Inflammatory macrophage treated with lipopolysaccharide for 4 hours (primary cell): ENCODE data around the gene PARD3.

Source experiments
- DNase-seq: peaks from one replicate; pipeline ENCODE4 v3.0.0-alpha.2; 2020

Gene PARD3

DNA sequence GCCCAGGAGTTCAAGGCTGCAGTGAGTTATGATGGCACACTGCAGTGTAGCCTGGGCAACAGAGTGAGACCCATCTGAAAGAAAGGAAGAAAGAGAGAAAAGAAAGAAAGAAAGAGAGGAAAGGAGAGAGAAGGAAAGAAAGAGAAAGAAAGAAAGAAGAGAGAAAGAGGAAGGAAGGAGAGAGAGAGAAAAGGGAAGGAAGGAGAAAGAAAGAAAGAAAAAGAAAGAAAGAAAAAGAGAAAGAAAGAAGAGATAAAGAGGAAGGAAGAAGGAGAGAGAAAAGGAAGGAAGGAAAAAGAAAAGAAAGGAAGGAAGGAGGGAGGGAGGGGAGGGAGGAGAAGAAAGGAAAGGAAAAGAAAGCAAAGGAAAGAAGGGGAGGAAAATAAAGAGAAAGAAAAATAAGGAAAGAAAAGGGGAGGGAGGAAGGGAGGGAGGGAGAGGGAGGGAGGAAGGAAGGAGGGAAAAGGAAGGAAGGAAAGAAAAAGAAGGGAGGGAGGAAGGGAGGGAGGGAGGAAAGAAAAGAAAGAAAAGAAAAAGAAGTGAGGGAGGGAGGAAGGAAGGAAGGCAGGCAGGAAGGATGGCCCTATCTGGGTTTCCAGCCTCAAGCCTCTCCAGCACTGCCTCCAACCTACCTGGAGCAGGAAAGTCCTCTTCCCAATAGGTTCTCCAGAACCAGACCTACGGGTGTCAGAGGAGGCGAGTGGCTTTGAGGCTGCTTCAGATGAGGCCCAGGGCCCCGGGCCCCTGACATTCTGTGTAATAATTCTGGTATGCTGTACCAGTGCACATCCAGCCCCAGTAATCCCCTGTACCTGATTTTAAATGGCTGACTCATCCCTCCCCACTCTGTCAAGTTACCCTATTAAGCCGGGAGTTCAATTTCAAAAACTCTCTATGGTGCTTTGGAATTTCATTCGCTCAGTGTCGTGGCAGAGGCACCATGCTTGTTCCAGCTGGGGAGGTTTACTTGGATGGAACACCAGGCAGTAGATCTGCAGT lies 6.8 kb upstream of the PARD3 start:
- DNase-seq = no peak

DNA sequence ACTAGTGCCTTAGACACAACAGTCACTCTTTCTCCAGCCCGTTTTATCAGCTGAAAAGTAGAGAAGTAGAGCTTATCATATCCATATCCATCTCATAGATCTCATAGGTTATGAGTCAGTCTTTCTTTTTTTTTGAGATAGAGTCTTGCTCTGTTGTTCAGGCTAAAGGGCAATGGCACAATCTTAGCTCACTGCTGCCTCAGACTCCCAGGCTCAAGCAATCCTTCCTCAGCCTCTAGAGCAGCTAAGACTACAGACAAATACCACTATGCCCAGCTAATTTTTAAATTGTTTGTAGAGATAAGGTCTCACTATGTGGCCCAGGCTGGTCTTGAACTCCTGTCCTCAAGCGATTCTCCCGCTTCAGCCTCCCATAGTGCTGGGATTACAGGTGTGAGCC lies 2.5 kb upstream of the PARD3 start:
- no peak for DNase-seq

DNA sequence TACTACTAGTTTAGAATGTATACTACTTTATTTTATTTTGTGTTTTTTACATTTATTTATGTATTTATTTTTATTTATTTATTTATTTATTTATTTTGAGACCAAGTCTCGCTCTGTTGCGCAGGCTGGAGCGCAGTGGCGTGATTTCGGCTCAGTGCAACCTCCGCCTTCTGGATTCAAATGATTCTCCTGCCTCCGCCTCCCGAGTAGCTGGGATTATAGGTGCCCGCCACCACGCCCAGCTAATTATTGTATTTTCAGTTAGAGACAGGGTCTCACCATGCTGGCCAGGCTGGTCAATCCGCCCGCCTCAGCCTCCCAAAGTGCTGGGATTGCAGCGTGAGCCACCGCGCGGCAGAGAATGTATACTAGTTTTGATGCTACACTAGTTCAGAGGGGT lies 2.0 kb upstream of the PARD3 start:
- no peak for DNase-seq

DNA sequence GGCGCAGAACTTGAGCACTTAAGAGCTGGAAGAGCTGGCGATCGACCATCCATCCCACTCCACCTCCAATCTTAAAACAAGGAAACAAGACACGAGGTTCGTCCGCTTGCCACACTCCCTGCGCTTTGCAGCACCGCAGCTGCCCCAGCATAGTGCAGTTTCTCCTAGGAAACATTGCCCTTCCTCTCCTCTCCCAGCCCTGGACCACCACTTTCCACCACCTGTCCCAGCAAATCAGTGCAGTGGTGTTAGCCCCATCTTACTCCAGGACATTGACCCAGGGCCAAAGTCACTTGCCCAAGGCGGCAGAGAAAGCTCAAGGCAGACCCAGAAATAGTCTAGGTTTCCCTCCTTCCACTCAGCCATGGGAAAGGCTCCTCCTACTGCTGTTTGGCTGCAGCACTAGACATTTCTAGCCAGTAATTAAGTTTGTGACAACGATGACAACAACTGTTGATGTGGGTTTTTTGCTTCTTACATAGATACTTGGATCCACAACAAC lies 1.5 kb upstream of the PARD3 start:
- no peak for DNase-seq

DNA sequence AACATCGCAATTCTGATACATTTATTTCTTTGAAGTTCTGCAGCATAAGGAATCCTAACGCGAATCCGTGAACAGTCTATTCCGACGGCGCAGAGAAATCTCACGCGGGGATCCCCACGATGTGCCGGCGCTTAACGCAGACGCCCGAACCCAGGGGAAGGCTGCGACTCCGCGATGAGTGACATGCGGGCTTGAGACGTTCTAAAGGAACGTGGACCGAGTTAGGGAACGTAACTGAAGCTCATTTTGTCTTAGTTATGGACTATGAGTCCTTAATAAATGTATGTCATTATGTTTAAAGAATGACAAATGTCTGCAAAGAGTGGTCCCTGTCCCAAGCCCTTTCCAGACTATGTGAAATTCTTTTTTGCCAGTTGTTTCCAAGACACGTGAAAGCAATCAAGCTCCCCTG lies 995 bp upstream of the PARD3 start:
- DNase-seq = no peak

DNA sequence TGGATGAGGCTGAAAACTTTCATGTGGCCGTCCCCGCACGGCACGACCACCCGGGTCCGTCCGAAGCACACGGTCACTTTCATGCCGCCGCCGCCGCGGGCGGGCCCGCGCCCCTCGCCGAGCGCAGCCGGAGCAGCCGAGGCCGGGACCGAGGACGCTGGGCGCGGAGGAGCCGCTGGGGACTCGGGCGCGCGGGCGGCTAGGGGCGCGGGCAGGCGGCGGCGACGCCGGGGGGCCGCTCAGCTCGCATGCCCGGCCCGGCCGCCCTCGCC lies 247 bp downstream of the PARD3 start:
- no peak for DNase-seq

DNA sequence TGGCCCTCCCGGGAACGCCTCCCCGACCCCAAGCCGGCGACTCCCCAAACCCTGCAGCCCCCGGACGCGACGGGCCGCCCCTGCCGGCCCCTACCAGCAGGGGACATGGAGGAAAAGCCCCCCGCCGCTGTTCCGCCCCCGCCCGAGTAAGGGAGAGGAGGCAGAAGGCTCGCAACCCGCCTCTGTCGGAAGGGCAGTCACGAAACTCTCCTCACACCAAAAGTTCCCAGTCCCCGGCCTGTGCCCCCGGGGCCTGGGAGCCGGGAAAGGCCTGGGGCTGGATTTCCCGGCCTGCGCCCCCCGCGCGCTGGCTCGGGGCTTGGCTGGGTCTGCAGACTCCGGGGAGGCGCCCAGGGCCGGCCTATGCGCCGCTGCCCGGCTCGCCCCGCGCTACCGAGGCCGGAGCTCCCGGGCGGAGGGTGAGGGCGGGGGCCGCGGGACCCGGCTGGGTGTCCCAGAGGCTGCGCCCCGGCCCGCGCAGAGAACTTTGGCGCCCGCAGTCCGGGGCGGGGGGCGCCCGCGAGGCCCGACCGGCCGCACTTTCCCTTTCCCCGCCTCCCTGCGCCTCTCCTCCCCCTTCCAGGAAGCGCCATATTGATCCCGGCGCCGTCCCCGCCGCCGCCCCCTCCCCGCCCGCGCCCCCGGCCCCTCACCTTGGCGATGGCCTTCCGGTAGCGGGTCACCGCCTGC lies 728 bp downstream of the PARD3 start:
- DNase-seq = no peak

DNA sequence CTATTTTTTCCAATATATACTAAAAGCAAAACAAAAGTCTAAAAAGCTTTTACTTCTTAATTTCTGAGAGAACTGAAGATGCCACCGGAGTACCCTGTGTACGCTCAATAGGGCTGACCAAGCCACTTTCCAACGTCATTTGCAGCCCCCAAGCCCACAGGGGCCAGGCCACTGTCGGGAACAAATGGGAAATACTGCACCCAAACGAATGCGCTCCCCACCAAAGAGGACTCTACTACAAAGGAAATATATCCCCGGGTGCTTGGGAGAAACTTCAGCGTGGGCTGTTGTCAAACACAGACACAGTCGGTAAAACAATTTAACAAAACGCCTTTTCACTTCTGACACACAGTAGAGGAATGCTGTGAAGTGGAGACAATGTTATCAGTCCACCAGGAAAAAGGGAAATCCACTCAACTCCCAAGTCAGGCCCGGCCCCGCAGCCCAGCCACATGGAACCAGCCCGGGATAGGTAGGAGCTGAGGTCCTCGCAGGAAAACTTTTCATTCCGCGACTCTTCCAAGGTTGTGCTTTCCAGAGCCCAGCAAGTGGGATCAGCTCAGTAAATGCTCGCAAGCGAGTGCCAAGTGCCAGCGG lies 1.4 kb downstream of the PARD3 start:
- DNase-seq = no peak

DNA sequence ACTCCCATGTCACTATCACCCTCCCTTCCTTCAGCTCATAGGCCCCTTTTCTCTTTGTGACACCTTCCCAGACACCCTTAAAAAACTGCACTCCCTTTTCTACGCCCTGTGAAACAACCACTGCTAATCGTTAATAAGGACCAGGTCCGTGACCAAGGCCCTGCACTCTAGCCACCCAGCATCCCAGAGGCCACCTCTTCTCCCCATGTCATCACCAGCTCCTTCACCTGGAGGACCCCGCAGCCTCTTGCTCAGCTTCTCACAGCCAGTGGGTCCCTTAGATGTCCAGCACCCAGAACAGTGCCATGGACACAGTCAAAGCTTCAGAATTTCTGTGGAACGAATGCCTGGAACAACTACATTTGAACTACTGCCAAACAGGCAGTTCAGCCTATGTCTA lies 2.3 kb downstream of the PARD3 start:
- no peak for DNase-seq

DNA sequence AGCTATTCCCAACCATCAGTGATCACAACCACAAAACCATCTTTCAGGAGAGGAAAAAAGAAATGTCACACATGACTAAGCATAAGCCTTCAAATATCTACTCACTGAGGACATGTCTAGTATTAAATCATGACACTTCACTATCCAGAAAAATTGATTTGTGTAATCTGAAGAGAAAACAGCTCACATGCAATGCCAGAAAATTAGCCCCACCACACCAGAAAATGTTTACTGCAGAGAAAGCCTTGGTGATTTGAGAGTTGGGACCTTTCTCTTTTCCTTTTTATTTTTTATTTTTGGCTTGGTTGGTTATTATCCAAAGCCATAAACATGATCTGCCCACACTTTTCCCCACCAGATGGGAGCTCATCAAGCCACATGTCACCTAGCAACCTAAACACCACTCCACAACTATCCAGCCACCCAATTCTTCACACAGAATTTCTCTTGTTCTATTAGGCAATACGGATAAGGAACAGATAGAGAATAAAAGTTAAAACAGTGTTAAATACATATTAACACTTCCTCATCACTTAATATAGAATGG lies 3.1 kb downstream of the PARD3 start:
- no peak for DNase-seq

DNA sequence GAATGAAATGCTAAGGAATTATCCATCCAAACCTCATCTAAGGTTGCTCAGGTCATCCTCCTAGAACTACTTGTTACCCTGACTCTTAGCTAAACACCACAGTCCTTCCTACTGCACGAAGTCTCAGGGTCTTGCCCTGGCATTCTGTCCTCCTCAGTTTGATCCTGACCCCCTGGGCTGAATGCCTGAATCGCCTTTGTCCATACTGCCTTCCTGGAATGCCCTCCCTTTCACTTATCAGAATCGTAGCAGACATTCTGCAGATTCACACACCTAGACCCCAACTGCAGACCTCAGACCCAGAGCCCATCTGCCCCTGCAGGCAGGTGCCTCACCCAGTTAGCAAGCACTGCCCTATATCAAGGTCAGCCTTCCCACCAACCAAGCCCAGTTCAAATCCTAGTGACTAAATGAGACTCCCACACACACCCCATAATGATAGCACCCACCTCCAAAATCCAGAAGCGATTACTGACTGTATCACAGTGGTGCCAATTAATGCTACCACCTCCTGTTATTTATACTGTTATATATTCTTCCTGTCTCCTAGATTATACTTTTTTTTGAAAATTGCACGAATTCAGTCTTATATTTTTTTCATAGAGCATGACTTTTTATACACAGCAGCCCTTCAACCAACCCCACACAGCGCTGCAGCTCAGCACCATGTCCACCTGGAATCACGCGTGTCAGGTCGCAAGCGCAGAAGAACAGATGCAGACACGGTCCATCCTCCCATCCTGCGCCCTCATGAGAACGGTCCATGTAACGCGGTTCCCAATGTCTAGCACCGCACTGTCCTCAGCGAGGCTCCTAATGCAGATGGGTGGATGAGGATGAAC lies 3.7 kb downstream of the PARD3 start:
- DNase-seq = no peak

DNA sequence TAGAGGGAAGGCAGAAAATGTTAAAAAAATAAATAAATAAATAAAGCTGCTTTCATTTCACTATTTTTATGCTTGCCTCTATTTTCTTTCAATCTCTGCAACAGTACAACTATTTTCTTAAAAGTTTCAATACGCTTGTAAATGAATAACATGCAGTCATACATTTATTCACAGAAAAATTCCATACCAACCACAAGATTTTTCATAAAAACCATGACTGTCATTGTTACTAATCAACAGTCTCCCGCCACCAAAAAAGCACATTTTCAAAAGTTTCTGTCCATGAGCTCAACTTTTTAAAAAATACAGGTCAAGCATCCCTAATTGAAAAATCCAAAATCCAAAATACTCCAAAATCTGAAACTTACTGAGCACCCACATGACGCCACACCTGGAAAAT lies 5.3 kb downstream of the PARD3 start:
- no peak for DNase-seq

DNA sequence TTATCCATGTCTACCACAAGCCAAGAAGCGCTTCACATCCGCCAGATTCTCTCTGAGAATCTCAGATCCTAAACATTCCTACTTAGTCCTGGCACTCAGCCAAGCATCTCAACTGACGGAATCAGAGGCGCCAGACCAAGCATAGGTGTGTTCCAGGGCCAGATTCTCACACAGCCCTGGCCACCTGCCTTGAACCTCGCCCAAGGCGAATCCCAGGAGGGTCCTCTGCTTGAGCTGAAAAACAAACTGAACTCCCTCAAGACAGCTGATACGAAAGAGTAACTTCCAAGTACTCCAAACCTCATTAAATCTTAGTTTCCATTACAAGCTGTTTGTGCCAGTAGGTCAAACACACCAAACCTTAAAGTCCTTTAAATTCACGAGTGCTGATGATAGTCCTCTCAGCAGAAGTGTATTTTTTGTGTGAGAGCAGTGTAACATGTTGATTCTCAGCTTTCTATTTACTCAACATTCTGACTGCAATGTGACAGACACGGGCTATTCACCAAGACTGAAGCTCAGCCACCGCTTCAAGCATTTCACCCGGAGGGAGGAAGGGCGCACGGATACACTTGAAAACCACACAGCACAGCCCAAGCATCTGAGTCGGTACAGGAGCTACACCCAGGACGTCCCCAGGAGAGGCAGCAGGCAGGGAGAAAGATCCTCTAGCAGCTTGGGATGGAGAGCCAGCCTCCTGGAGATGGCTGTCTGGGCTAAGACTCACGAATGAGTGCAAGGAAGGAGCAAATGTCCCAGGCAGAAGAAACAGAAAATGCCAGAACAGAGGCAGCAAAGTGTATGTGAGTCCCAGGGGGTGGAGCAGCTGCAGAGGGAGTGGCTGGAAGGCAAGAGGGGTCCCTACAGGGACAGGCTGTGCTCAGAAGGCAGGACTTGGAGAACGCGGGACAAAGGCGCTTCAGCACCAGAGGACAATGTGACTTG lies 6.0 kb downstream of the PARD3 start:
- DNase-seq = no peak

DNA sequence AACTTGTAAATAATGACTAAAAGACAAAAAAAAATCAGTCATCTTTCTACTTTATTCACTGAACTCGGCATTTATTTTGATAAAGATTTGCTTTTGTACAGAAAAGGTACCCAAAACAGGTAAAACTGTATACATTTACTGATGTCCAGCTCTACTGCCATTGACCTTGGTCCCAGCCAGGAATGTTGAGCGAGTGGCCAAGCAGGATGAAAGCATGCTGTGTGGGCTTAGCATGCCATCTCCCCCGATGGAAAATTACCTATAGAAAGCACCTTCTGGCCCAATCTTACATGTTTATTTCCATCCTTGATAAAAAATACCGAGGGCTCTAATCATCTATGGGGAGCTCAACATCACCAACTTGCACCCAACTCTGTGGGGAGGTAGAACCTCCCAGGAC lies 6.8 kb downstream of the PARD3 start:
- DNase-seq = no peak

DNA sequence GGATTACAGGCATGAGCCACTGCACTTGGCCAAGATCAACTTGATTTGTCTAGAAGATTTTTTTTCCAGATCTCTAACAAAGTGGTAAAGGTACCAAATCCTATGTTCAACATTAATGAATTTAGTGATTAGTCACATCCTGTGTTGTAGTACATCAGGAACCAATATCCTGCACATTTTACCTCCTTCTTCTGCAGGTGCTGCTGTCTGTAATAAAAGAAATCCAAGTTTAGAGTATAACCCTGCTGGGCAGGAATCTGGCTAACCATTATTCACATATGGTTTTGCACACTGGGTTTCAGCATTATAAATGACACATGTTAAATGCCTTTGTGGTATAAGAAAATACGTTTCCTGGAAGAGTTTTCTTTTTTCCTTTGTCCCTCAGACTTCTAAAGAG lies 10.8 kb downstream of the PARD3 start:
- no peak for DNase-seq

DNA sequence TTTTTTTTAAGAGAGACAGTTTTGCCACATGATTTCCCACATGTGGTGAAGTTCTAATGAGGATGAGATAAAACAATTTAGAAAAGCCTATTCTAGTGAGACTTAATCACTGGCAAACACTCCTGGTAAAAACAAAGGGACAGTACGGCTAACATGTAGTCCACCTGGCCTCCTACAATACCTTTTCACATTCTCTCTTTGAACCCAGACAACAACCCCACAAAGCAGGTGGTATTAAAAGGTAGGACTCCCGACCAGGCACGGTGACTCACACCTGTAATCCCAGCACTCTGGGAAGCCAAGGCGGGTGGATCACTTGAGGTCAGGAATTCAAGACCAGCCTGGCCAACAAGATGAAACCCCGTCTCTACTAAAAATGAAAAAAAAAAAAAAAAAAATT lies 12.4 kb downstream of the PARD3 start:
- DNase-seq = no peak

DNA sequence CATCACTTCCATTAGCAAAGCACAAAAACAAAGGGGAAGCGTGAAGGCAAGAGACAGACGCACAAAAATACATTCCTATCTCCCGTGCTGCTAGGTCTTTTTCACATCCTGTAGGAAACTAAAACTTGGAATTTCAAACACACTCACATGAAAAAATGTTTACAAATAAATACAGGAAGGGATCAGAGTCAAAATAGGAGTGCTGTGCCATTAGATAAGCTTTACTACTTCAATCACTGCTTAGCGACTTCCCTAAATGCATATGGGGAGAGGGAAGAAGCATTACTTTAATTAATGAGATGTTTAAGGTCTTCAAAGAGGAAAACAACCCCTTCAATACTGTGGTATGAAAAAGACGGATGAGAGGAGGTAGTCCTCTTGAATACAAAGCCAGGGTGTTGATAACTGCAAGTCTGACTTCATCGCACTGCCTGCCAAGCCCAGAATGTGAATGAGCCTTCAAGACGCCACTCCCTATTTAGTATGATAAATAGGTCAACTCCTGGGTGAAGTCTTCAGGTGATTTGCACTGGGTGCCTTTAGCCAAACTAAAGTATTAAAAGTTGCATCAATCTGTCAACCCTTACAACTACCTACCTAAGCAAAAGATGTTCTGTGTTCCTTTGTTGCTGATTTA lies 13.9 kb downstream of the PARD3 start:
- DNase-seq = no peak

DNA sequence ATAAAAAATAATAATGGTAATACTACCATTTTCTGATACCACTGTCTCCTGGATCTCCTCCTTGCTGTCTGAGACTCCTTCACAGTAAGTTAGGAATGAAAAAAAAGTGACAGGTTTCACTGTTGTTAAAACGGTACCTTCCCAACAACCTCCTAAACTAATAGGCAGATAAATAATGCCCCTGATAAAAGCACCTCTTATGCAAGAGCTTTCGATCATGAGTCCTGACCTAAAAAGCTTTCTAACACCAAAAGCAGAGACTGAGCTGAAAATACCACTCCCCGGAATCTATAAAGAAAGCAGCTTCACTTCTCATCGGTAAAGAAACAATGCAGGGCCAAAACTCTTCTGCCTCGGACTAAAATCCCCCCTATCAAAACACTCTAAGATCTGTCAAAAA lies 14.5 kb downstream of the PARD3 start:
- DNase-seq = no peak

DNA sequence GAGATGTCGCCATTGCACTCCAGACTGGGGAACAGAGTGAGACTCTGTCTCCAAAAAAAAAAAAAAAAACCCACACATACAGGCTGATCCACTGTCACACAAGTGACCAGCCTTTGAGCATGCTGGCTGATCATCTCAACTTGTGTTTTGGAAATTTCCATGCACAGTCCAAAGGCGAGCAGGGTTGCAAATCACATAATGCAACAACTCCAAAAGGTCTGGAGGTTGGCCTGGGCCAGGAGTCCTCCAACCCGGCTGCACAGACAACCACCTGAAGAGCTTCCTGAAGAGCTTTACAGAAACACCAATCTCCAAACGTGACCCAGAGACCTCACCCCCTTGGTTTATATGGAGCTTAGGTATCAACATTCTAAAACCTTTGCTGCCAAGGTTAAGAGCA lies 16.4 kb downstream of the PARD3 start:
- no peak for DNase-seq

DNA sequence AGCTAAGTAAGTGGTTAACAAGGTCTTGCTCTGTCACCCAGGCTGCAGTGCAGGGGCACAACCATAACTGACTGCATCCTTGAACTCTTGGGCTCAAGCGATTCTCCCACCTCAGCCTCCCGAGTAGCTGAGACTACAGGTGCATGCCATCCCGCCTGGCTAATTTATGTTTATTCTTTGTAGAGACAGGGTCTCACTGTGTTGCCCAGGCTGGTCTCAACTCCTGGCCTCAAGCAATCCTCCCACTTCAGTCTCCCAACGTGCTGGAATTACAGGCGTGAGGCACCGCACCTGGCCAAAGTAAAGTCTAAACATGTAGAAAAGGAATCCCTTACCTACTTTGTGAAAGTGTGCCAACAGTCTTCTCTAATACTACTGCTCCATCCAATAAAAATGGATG lies 17.9 kb downstream of the PARD3 start:
- no peak for DNase-seq

DNA sequence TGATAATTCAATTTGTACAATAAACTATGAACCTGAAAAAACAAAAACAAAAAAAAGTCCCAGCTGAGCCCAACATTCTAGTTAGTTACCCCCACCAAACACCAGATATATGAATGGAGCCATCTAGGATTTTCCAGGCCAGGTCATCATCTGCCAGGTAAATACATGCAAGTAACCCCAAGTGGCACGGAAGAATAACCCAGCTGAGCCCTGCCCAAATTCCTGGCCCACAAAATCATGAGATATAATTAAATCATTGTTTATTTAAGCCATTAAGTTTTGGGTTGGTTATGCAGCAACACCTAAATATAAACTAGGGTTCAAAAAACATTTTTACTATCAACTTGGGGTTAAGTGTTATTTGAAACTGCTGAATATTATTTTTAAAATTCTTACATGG lies 19.0 kb downstream of the PARD3 start:
- DNase-seq = no peak
